HCT116 (cell line): Measurements from ENCODE around the gene ICA1. TPM values are rescaled to one million over a fixed set of nuclear protein-coding genes. Genes with fewer than 3 reads are reported as not detected.

ENCODE experiments used
- ATAC-seq: fragments of 200-7000 bp; cut with Tn5 transposase; 2 replicates; pipeline ENCODE4 v1.9.1; 2020; ENCODE audit warnings: mild to moderate bottlenecking, moderate library complexity
- BruUV-seq: library from RNA; stranded (reverse); fragments of 400-500 nt; replicated peaks from 2 replicates; lab custom pipeline; 2021; lab: Mats Ljungman, UMichigan
- CTCF ChIA-PET: fragments of 300-600 bp; sonication (Branson Sonifier 250); formaldehyde crosslinking; loops from one replicate; lab custom pipeline; 2021; ENCODE audit warnings: antibody characterized with exemption; lab: Charles Lee
- POLR2A ChIA-PET: fragments of 300-600, 350-600 bp; sonication (Branson Sonifier 250); formaldehyde crosslinking; loops from one replicate; lab custom pipeline; 2021; ENCODE audit warnings: antibody characterized with exemption; lab: Charles Lee
- RAD21 ChIA-PET, 2 experiments: fragments of 300-600 bp; sonication (Branson Sonifier 250); formaldehyde crosslinking; loops; one replicate each; lab custom pipeline; 2023; ENCODE audit warnings: low total read pairs in 2 of 2; ENCODE audit not compliant: uncharacterized antibody in 2 of 2, unreplicated experiment in 2 of 2, low non-redundant PET in 1 of 2; lab: Charles Lee
- DNase-seq: peaks from one replicate; pipeline ENCODE4 v3.0.0-alpha.2; 2010; ENCODE audit warnings: low read depth, low spot score
- H2AFZ ChIP-seq: fragments of 200-600 bp; shearing (Covaris generic), sonication (generic); 2 replicates; pipeline ENCODE4 v1.6.1; 2017; ENCODE audit warnings: low read depth, mixed run types, mixed read lengths, antibody characterized with exemption, low read length; ENCODE audit not compliant: poor library complexity, severe bottlenecking
- H3K27ac ChIP-seq: 2 replicates; pipeline ENCODE4 v1.5.1; 2012; ENCODE audit warnings: low read depth, low read length
- H3K27me3 ChIP-seq: fragments of 200-600 bp; sonication (generic); 2 replicates; pipeline ENCODE4 v1.6.1; 2016; ENCODE audit warnings: mixed run types, low read length, mixed read lengths; ENCODE audit not compliant: insufficient read depth
- H3K36me3 ChIP-seq, 2 experiments: fragments of 200-500 bp in 1 of 2; fragments of 200-600 bp in 1 of 2; sonication (Bioruptor generic) in 1 of 2; sonication (generic) in 1 of 2; 2 replicates each; pipeline versions ENCODE4 v1.5.1 to v1.6.1; 2014 to 2016; ENCODE audit warnings: low read length in 2 of 2, inconsistent platforms in 1 of 2, mixed read lengths in 1 of 2, mixed run types in 1 of 2; ENCODE audit not compliant: insufficient read depth in 2 of 2, control insufficient read depth in 1 of 2
- H3K4me1 ChIP-seq, 2 experiments: fragments of 200-600 bp in 1 of 2; sonication (generic) in 1 of 2; 2 replicates each; pipeline versions ENCODE4 v1.5.1 to v1.6.1; 2012 to 2017; ENCODE audit warnings: low read length in 2 of 2, inconsistent platforms in 1 of 2, mild to moderate bottlenecking in 1 of 2, mixed read lengths in 1 of 2, mixed run types in 1 of 2, moderate library complexity in 1 of 2; ENCODE audit not compliant: insufficient read depth in 2 of 2, control insufficient read depth in 1 of 2
- H3K4me2 ChIP-seq: fragments of 200-600 bp; sonication (generic); 2 replicates; pipeline ENCODE4 v1.6.1; 2017; ENCODE audit warnings: mixed run types, low read length, mixed read lengths
- H3K4me3 ChIP-seq, 2 experiments: fragments of 200-600 bp in 1 of 2; sonication (generic) in 1 of 2; replicated peaks in 1 of 2; 2 replicates each; pipeline ENCODE4 v1.5.1; 2011 to 2016; ENCODE audit warnings: low read length in 2 of 2, control low read depth in 1 of 2, low read depth in 1 of 2, mild to moderate bottlenecking in 1 of 2, mixed read lengths in 1 of 2, mixed run types in 1 of 2
- H3K79me2 ChIP-seq: fragments of 200-600 bp; sonication (generic); 2 replicates; pipeline ENCODE4 v1.6.1; 2017; ENCODE audit warnings: mild to moderate bottlenecking, mixed run types, low read length, moderate library complexity, mixed read lengths; ENCODE audit not compliant: insufficient read depth
- H3K9ac ChIP-seq: fragments of 200-600 bp; sonication (generic); 2 replicates; pipeline ENCODE4 v1.6.1; 2016; ENCODE audit warnings: low read length, mixed read lengths
- H3K9me2 ChIP-seq: fragments of 200-600 bp; sonication (generic), shearing (Covaris generic); 2 replicates; pipeline ENCODE4 v1.6.1; 2017; ENCODE audit warnings: mixed run types, mild to moderate bottlenecking, moderate library complexity; ENCODE audit not compliant: insufficient read depth
- H3K9me3 ChIP-seq, 2 experiments: fragments of 200-500 bp in 1 of 2; fragments of 200-600 bp in 1 of 2; sonication (Bioruptor generic) in 1 of 2; sonication (generic) in 1 of 2; 2 replicates each; pipeline ENCODE4 v1.6.1; 2014 to 2017; ENCODE audit warnings: low read length in 2 of 2, mixed read lengths in 2 of 2, inconsistent platforms in 1 of 2, low read depth in 1 of 2, mild to moderate bottlenecking in 1 of 2, mixed run types in 1 of 2, moderate library complexity in 1 of 2; ENCODE audit not compliant: control insufficient read depth in 1 of 2, insufficient read depth in 1 of 2
- H4K20me1 ChIP-seq: fragments of 200-600 bp; sonication (generic), shearing (Covaris generic); 2 replicates; pipeline ENCODE4 v1.6.1; 2017; ENCODE audit warnings: mixed run types, mild to moderate bottlenecking, moderate library complexity; ENCODE audit not compliant: insufficient read depth
- CBX3 ChIP-seq: IDR thresholded peaks from 2 replicates; pipeline ENCODE4 v1.6.1; 2012; ENCODE audit warnings: low read depth
- CEBPB ChIP-seq: IDR thresholded peaks from 2 replicates; pipeline ENCODE4 v1.6.1; 2012; ENCODE audit warnings: low read depth
- JUND ChIP-seq: IDR thresholded peaks from 2 replicates; pipeline ENCODE4 v1.6.1; 2012
- POLR2A ChIP-seq: IDR thresholded peaks from 2 replicates; pipeline ENCODE4 v1.7.0; 2011; ENCODE audit warnings: borderline replicate concordance; ENCODE audit not compliant: insufficient read depth, insufficient read length; ENCODE audit errors: extremely low read depth
- SRF ChIP-seq: IDR thresholded peaks from 2 replicates; pipeline ENCODE4 v1.6.1; 2012; ENCODE audit warnings: low read depth
- intact Hi-C: fragments of 100-400 bp; cut with micrococcal nuclease; formaldehyde crosslinking; loops from 2 replicates; pipeline ENCODE4 v1.10.0; 2022
- total RNA-seq: library from RNA; stranded (reverse); gene quantifications from one replicate; pipeline ENCODE4 v1.2.1, GENCODE V29; 2021; ENCODE audit not compliant: unreplicated experiment
- TF ChIP-seq, protein P1 (sequence below), 3 experiments: fragments of 200-600 bp in 1 of 3; sonication (generic) in 1 of 3; IDR thresholded peaks in 2 of 3; conservative IDR thresholded peaks in 1 of 3; 2 replicates each; pipeline ENCODE4 v1.5.1; 2012 to 2017; ENCODE audit warnings: low read depth in 2 of 3, low read length in 2 of 3, antibody characterized with exemption in 1 of 3, borderline replicate concordance in 1 of 3, control low read depth in 1 of 3, mild to moderate bottlenecking in 1 of 3, mixed read lengths in 1 of 3, mixed run types in 1 of 3, moderate library complexity in 1 of 3; ENCODE audit not compliant: insufficient read depth in 1 of 3
- TF ChIP-seq, protein P2 (sequence below): IDR thresholded peaks from 2 replicates; pipeline ENCODE4 v1.6.1; 2011; ENCODE audit warnings: mild to moderate bottlenecking, low read length, moderate library complexity; ENCODE audit not compliant: insufficient replicate concordance; ENCODE audit errors: extremely low read depth
- TF ChIP-seq, protein P3 (sequence below): IDR thresholded peaks from 2 replicates; pipeline ENCODE4 v1.6.1; 2012

ICA1 gene
- total RNA-seq, 1 experiment from 2014 or later = 16.4 TPM

DNA sequence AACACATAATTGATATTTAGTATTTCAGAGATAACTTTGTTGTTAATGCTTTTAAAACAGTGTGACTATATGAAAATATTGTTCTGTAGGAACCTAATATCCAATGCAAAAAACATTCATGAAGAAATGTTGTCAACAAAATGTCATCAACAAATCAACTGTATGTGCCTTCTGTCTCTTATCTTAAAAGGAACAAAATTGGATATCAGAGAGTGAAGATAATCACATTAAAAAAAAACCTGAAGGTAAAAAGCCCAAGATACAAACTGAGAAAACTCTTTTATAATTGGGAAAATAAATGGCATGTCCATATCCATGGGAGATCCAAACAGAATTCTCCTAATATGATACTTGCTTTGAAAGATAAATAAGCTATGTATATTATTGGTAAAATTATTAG lies 33.9 kb downstream of the ICA1 start (continued):
- TF ChIP-seq, protein P1, sequence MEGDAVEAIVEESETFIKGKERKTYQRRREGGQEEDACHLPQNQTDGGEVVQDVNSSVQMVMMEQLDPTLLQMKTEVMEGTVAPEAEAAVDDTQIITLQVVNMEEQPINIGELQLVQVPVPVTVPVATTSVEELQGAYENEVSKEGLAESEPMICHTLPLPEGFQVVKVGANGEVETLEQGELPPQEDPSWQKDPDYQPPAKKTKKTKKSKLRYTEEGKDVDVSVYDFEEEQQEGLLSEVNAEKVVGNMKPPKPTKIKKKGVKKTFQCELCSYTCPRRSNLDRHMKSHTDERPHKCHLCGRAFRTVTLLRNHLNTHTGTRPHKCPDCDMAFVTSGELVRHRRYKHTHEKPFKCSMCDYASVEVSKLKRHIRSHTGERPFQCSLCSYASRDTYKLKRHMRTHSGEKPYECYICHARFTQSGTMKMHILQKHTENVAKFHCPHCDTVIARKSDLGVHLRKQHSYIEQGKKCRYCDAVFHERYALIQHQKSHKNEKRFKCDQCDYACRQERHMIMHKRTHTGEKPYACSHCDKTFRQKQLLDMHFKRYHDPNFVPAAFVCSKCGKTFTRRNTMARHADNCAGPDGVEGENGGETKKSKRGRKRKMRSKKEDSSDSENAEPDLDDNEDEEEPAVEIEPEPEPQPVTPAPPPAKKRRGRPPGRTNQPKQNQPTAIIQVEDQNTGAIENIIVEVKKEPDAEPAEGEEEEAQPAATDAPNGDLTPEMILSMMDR (IDR thresholded peaks at IDR 0.05 in 2 of 3, conservative IDR thresholded peaks at IDR 0.05 in 1 of 3; ENCODE audit: borderline replicate concordance in 1 of 3, insufficient read depth in 1 of 3, low read depth in 2 of 3, low read length in 2 of 3) = no peak
- TF ChIP-seq, protein P2, sequence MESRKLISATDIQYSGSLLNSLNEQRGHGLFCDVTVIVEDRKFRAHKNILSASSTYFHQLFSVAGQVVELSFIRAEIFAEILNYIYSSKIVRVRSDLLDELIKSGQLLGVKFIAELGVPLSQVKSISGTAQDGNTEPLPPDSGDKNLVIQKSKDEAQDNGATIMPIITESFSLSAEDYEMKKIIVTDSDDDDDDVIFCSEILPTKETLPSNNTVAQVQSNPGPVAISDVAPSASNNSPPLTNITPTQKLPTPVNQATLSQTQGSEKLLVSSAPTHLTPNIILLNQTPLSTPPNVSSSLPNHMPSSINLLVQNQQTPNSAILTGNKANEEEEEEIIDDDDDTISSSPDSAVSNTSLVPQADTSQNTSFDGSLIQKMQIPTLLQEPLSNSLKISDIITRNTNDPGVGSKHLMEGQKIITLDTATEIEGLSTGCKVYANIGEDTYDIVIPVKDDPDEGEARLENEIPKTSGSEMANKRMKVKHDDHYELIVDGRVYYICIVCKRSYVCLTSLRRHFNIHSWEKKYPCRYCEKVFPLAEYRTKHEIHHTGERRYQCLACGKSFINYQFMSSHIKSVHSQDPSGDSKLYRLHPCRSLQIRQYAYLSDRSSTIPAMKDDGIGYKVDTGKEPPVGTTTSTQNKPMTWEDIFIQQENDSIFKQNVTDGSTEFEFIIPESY = no peak
- TF ChIP-seq, protein P3, sequence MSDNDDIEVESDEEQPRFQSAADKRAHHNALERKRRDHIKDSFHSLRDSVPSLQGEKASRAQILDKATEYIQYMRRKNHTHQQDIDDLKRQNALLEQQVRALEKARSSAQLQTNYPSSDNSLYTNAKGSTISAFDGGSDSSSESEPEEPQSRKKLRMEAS = no peak
- TF ChIP-seq POLR2A (no peak), CEBPB (no peak)

DNA sequence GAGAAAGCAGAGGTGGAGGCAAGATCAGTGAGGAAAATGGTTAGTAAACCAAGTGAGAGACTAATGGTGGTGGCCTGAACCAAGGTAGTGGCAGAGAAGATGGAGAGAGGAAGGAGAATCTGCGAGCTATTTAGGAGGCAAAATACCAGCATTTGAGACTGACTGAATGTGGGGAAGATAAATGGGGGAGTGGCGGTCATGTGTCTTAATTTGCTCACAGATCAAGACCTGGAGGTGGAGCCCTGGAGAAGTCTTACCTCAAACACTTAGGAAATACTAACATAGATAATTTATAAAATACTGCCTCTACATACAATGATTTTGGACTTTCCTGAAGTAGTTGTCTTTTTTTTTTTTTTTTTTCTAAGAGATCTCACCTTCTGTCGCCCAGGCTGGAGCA lies 34.7 kb downstream of the ICA1 start:
- no peaks in the 10 kb centered on the region for H3K79me2 ChIP-seq
- no peak overlapping the region for H3K27ac ChIP-seq
- ChIA-PET RAD21 (no interaction called here), CTCF (no interaction called here), POLR2A (no interaction called here)
- intact Hi-C loops = no loop called here
- no peak overlapping the region for H3K4me2 ChIP-seq
- H3K9ac ChIP-seq = no peak overlapping the region
- H3K4me1 ChIP-seq = no peaks in the 10 kb centered on the region
- no peak for TF ChIP-seq CBX3
- no peak for TF ChIP-seq SRF
- TF ChIP-seq JUND = no peak
- no TSS peak for BruUV-seq
- H3K27me3 ChIP-seq = no peaks in the 10 kb centered on the region
- no peaks in the 10 kb centered on the region for H4K20me1 ChIP-seq
- H3K9me2 ChIP-seq = no peaks in the 10 kb centered on the region
- no peak overlapping the region for H2AFZ ChIP-seq
- no peaks in the 10 kb centered on the region for H3K9me3 ChIP-seq
- H3K4me3 ChIP-seq = no peak overlapping the region
- no peak for DNase-seq
- H3K36me3 ChIP-seq = no peaks in the 10 kb centered on the region
- no peak for ATAC-seq
